BE2C (cell line): ENCODE results near the gene SLC39A9.

ENCODE experiments used
- DNase-seq: peaks from one replicate; pipeline ENCODE4 v3.0.0-alpha.2; 2020
- H3K27me3 ChIP-seq: fragments of 250-450 bp; sonication (Bioruptor Pico); 2 replicates; pipeline ENCODE4 v1.5.1; 2020; ENCODE audit warnings: mild to moderate bottlenecking
- H3K36me3 ChIP-seq: fragments of 250-450 bp; sonication (Bioruptor Pico); 2 replicates; pipeline ENCODE4 v1.5.1; 2020; ENCODE audit warnings: mild to moderate bottlenecking
- H3K4me1 ChIP-seq: fragments of 250-450 bp; sonication (Bioruptor Pico); 2 replicates; pipeline ENCODE4 v1.5.1; 2020
- H3K4me3 ChIP-seq: 2 replicates; pipeline ENCODE4 v1.5.1; 2011; ENCODE audit warnings: low read depth, low read length
- H3K9me3 ChIP-seq: fragments of 250-450 bp; sonication (Bioruptor Pico); 2 replicates; pipeline ENCODE4 v1.5.1; 2020
- CTCF ChIP-seq: IDR thresholded peaks from 2 replicates; pipeline ENCODE4 v1.5.1; 2012; ENCODE audit warnings: mild to moderate bottlenecking, low read depth, low read length

Gene SLC39A9

GRCh38 chr14:69364378-69364777 lies 34.1 kb upstream of the SLC39A9 start:
- H3K4me3 ChIP-seq = no peak overlapping the region
- H3K4me1 ChIP-seq = peaks cover 5% of the 10 kb centered on the region; the same call in 1 of the 2 replicates
- TF ChIP-seq CTCF = no peak
- no peaks in the 10 kb centered on the region for H3K27me3 ChIP-seq
- DNase-seq = no peak
- H3K36me3 ChIP-seq = no peaks in the 10 kb centered on the region; the same call in 1 of the 2 replicates
- H3K9me3 ChIP-seq = no peaks in the 10 kb centered on the region

DNA sequence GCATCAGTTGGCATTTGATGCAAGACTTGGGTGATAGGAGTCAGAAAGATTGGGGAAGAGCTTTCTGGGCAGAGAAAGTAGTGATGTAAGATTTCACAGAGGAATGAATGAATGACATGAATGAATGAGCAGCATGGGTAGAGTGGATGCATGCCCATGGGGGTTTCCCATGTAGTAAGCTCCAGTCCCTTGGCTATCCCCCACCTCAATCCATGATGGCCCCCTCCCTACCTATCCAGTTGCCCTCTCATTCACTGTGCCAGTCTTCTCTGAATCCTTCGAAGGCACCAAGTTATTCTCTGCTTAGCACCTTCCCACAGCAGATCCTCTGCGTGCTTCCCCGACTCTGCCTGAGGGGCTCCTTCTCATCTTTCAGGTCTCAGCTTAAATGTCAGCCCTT lies 32.4 kb upstream of the SLC39A9 start:
- Histone ChIP-seq H3K9me3 (no peaks in the 10 kb centered on the region), H3K36me3 (no peaks in the 10 kb centered on the region; the same call in 1 of the 2 replicates), H3K4me3 (no peak overlapping the region), H3K27me3 (no peaks in the 10 kb centered on the region), H3K4me1 (peaks cover under 1% of the 10 kb centered on the region; the same call in 1 of the 2 replicates)
- no peak for DNase-seq
- no peak for TF ChIP-seq CTCF

- Histone ChIP-seq H3K27me3 (no peaks in the 10 kb centered on the region), H3K4me3 (no peak overlapping the region), H3K9me3 (no peaks in the 10 kb centered on the region), H3K36me3 (no peaks in the 10 kb centered on the region; the same call in 1 of the 2 replicates), H3K4me1 (no peaks in the 10 kb centered on the region)
- TF ChIP-seq CTCF = no peak
- no peak for DNase-seq
These were observed 31.7 kb upstream of the SLC39A9 start for GRCh38 chr14:69366761-69367160.

DNA sequence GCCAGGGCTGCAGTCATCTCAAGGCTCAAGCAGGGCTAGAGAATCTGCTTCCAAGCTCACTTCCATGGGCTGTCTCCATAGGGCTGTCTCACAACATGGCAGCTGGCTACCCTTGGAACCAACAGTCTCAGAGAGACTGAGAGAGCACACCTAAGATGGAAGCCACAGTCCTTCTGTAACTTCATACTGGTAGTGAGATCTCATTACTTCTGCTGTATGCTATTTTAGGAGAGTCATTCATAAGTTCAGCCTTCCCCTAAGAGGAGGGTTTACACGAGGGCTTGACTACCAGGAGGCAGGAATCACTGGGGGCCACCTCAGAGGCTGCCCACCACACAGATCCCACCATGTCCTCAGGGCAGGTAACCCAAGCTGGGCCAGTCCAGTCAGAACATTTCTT lies 30.1 kb upstream of the SLC39A9 start:
- no peaks in the 10 kb centered on the region for H3K9me3 ChIP-seq
- no peak for DNase-seq
- H3K36me3 ChIP-seq = peaks cover 1% of the 10 kb centered on the region; the same call in 1 of the 2 replicates
- TF ChIP-seq CTCF = no peak
- no peaks in the 10 kb centered on the region for H3K4me1 ChIP-seq
- H3K4me3 ChIP-seq = no peak overlapping the region
- H3K27me3 ChIP-seq = no peaks in the 10 kb centered on the region

DNA sequence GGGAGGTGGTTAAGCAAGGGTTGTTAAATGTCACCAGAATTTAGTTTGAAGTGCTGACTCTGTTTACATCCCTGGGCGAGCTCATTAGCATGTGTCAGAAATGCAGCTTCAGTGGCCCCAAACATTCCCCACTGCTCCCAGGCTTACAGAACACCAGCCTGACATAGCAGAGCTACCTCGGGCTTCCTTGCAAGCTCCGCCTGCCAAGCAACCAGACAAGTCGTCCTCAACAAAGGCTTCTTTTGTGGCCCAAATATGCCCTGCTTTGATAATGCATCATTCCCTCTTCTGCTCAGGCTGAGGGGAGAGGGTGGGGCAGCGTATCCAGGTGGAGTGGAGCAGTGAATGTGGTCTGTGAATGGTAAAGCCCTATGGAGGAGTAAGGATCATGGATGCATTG lies 28.4 kb upstream of the SLC39A9 start:
- no peak for DNase-seq
- Histone ChIP-seq H3K4me1 (no peaks in the 10 kb centered on the region), H3K4me3 (no peak overlapping the region), H3K9me3 (no peaks in the 10 kb centered on the region), H3K36me3 (peaks cover 4% of the 10 kb centered on the region), H3K27me3 (no peaks in the 10 kb centered on the region)
- TF ChIP-seq CTCF = no peak

- Histone ChIP-seq H3K27me3 (no peaks in the 10 kb centered on the region), H3K9me3 (no peaks in the 10 kb centered on the region; the same call in 1 of the 2 replicates), H3K4me1 (no peaks in the 10 kb centered on the region), H3K36me3 (peaks cover 21% of the 10 kb centered on the region), H3K4me3 (no peak overlapping the region)
- DNase-seq = no peak
- TF ChIP-seq CTCF = no peak
These were observed 26.3 kb upstream of the SLC39A9 start for GRCh38 chr14:69372146-69372545.
